ENCODE data around the gene COPZ2. TPM values are rescaled to one million over a fixed set of nuclear protein-coding genes. Genes with fewer than 3 reads are reported as not detected.
A peak's percentile ranks its signal among the peaks of the same experiment; 100 is the strongest.
"Not testable (repeated sequence)": the region's sequence is repeated elsewhere in the genome, so short reads cannot be mapped to it uniquely, and the experiment has no call there.

Gene COPZ2, protein sequence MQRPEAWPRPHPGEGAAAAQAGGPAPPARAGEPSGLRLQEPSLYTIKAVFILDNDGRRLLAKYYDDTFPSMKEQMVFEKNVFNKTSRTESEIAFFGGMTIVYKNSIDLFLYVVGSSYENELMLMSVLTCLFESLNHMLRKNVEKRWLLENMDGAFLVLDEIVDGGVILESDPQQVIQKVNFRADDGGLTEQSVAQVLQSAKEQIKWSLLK
- total RNA-seq (2014; rRNA removed; shearing (Covaris generic)): 15.4 and 17.3 TPM in 2 replicates
- 13.9 and 16.4 TPM in 2 replicates for polyA plus RNA-seq (2015; cell fraction: cytosol; rRNA removed)
- 10.7 and 12.3 TPM in 2 replicates for polyA plus RNA-seq (2015; cell fraction: nucleus; rRNA removed)

DNA sequence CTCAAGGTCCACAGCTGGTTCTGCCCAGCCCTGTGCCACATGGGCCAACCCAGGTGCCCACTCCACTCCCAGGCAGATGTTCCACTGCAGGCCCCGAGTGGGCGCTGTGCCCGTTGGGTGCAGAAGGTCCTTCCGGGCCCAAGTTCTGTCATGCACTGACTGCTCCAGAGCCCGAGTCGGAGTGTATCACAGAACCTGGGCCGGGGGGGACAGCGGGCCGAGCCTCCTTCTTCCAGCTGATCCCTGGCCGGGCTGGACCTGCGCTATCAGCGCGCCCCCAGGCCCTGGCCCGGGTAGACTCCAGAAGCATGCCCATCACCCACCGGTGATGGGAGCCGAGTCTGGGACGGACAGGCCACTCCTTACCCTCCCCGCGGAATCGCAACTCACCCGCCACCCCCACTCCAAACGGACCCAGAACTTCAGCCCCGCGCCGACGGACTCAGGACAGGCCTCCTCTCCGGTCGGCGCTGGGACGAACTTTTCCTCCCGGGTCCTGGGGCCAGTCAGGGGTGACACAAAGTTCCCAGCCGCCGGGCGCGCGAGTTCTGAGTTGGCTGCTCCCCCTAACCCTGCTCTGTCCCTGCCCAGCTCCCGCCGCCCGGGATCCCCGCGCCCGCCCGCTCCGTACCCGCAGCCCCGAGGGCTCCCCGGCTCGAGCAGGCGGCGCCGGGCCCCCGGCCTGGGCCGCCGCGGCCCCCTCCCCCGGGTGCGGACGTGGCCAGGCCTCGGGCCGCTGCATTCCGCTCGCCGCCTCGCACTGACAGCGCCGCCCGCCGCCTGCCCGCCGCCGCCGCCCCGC, at the start of gene COPZ2:
Gene COPZ2, minus strand, starts transcription at position 762 of the 802 bp plus-strand sequence. Its CDS starts 20 bp downstream, at position 742.
- peak; percentile 38 for DNase-seq (ENCODE audit: low read depth)

- DNase-seq (ENCODE audit: low read depth): no peak
Observed at GRCh38 chr17:48084932-48085331, 47.3 kb upstream of the COPZ2 start.

DNA sequence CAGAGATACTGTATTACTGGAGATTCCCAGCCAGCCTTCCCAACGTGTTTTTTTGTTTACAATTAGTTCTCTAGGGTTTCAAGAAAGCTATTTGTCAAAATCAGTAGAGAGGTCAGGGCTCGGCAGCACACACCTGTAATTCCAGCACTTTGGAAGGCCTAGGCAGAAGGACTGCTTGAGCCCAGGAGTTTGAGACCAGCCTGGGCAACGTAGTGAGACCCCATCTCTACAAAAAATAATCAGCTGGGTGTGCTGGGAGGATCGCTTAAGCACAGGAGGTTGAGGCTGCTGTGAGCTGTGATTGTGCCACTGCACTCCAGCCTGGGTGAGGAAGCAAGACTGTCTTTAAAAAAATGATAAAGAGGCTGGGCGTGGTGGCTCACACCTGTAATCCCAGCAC, 44.3 kb upstream of the COPZ2 start:
- DNase-seq (ENCODE audit: low read depth): no peak

DNA sequence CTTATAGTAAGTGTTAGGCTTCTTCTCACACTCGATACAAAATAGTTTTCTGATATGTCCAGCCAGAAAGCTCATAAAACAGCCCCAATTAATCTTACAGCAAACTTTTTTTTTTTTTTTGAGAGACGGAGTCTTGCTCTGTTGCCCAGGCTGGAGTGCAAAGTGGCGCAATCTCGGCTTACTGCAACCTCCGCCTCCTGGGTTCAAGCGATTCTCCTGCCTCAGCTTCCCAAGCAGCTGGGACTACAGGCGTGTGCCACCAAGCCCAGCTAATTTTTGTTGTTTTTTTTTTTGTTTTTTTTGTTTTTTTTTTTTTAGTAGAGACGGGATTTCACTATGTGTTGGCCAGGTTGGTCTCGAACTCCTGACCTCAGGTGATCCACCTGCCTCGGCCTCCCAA, 39.6 kb upstream of the COPZ2 start:
- not testable (repeated sequence) for DNase-seq (ENCODE audit: low read depth)

DNA sequence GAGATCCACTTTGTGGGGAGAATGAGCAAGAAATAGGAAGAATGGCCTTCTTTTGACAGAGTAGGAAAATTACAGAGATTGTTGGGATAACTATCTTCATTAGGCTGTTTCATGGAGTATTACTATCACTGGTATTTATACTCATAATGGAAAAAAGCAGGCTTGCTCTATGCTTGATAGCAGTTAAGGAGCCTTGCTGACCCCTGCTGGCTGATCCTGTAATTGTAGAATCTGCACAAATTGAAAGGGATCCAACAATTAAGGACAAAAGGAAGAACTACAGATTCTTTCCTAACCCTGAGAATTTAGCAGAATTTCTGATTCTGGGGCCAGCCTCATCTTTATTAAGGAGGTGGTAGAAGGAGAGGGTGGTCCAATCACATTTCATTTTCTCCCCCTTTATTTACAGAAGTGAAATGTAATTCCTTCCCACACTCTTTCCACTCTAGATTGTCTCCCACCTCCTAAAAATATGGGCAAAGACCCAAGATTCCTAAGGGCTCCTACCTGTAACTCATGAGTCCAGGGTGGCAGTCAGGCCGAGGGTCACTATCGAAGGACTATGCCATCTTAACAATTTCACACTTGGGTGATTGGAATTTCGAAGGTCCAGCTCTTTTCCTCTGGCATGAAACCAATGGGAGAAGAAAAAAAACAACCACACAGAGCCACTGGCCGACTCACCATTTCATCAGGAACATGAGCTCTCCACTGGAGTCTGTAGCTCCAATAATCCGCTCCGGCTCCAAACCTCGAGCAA, 36.9 kb upstream of the COPZ2 start:
- DNase-seq (ENCODE audit: low read depth): peak; percentile 71

DNA sequence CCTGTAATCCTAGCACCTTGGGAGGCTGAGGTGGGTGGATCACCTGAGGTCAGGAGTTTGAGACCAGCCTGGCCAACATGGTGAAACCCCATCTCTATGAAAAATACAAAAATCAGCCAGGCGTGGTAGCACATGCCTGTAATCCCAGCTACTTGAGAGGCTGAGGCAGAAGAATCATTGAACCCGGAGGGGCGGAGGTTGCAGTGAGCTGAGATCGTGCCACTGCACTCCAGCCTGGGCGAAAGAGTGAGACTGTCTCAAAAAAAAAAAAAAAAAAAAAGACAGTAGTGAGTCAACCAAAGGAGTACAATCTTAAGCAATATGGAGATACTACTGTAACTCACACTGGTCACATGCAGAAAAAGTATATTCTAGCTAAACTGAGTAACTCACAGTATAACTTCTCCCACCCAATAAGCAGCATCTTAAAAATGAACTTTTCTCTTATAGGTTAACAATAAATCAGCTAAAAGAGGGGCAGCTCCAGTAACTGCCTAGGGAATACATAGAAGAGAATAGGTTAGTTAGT, 36.0 kb upstream of the COPZ2 start:
- DNase-seq (ENCODE audit: low read depth): not testable (repeated sequence)

DNA sequence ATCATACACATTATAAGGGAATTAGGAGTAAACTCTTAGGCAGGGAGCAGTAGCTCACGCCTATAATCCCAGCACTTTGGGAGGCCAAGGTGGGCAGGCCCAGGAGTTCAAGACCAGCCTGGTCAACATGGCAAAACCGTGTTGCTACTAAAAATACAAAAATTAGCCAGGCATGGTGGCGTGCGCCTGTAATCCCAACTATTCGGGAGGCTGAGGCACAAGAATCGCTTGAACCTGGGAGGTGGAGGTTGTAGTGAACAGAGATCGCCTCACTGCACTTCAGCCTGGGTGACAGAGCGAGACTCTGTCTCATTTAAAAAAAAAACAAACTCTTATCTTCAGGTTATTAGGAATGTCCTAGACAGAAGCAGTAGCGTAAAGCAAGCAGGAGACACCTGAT, 35.2 kb upstream of the COPZ2 start:
- not testable (repeated sequence) for DNase-seq (ENCODE audit: low read depth)

GRCh38 chr17:48071654-48072053, 34.1 kb upstream of the COPZ2 start:
- no peak for DNase-seq (ENCODE audit: low read depth)

GRCh38 chr17:48070195-48070594, 32.6 kb upstream of the COPZ2 start:
- no peak for DNase-seq (ENCODE audit: low read depth)

DNA sequence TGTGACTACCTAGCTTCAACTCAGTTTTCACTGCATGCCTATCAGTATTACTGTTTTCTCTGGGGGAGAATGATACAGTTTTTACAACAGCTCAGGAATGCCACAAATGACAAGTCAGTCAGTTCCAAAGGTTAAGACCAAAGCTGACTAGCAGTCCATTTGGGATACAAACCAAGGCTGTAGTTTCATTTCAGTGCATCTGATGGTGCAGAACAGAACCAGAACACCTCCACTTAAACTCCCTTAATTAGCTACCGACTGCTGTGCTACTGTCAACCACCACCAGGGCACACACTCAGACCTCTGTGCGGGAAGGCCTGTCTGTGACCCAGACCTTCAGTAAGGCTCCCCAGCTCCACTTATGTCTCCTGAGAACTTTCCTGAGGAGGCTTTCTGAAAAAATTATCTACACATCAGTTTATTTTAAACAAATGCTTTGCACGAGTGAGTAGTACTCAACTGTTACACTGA, 30.9 kb upstream of the COPZ2 start:
- no peak for DNase-seq (ENCODE audit: low read depth)

- DNase-seq (ENCODE audit: low read depth): not testable (repeated sequence)
Observed at GRCh38 chr17:48067808-48068207, 30.2 kb upstream of the COPZ2 start.

DNA sequence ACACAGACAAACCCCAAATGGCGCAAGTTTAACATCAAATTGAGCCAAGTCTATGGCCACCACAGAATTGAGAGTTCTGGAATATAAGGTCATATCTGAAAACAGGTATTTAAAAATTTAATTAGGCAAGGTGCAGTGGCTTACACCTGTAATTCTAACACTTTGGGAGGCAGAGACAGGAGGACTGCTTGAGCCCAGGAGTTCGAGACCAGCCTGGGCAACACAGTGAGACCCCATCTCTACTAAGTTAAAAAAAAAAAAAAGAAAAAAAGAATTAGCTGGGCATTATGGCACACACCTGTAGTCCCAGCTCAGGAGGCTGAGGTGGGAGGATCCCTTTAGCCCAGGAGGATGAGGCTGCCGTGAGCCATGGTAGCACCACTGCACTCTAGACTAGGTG, 29.6 kb upstream of the COPZ2 start:
- no peak for DNase-seq (ENCODE audit: low read depth)

DNA sequence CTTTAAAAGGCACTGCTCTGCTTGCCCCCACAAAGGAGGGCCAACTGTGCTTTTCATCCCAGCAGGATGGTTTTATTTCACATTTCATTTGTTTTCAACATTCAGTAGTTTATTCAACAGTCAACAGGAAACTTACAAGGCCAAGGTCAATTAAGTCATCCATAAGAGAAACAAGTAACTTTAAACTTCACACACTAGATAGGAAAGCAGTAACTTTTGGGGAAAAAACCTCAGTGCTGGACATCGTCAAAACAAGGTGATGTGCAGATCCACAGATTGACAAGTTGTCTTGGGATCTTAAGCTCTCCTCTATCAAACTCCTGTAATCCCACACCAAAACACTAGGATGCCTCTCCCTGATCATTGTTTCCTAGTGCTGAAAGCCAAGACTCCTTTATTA, 29.1 kb upstream of the COPZ2 start:
- no peak for DNase-seq (ENCODE audit: low read depth)

- no peak for DNase-seq (ENCODE audit: low read depth)
Observed at GRCh38 chr17:48066192-48066591, 28.6 kb upstream of the COPZ2 start.

- no peak for DNase-seq (ENCODE audit: low read depth)
Observed at GRCh38 chr17:48064638-48065037, 27.0 kb upstream of the COPZ2 start.

DNA sequence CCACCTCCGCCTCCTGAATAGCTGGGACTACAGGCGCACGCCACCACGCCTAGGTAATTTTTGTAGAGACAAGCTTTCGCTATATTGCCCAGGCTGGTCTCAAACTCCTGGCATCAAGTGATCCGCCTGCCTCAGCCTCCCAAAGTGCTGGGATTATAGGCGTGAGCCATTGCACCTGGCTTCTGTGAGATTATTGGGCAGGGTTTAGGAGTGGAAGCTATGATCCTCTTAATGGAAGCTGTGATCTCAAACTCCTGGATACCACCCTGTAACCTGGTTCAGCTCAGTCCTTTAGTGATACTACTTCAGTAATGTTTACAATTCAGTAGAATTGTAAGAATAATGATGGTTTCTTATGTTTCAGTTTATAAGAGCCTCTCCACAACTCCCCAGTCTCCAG, 24.7 kb upstream of the COPZ2 start:
- no peak for DNase-seq (ENCODE audit: low read depth)

- no peak for DNase-seq (ENCODE audit: low read depth)
Observed at GRCh38 chr17:48060249-48060648, 22.7 kb upstream of the COPZ2 start.

GRCh38 chr17:48059125-48059668, 21.6 kb upstream of the COPZ2 start:
- DNase-seq (ENCODE audit: low read depth): no peak

- DNase-seq (ENCODE audit: low read depth): no peak
Observed at GRCh38 chr17:48058393-48059124, 21.0 kb upstream of the COPZ2 start.

DNA sequence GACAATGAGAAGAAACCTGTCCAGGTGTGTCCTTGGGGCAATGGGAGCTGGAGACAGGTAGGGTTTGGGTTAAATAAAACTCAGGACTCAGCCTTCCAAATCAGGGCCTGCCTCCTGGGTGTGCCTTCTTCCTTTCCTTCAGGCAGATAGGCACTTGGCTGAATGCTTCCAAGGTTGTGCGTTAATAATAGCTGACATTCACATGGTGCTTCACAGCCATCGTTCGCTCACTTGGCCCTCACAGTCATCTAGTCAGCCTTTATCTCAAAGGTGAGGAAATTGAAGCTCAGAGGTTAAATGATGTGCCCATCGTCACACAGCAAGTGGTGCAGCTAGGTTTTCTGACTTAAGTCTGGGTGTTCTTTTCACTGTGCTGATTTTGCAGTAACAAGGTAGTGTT, 20.0 kb upstream of the COPZ2 start:
- no peak for DNase-seq (ENCODE audit: low read depth)

- DNase-seq (ENCODE audit: low read depth): no peak
Observed at GRCh38 chr17:48056879-48057278, 19.3 kb upstream of the COPZ2 start.

Measured in HT1080 (cell line).